Ureter (tissue), 1 donor: ENCODE data around the gene RALGPS2. TPM values are rescaled to one million over a fixed set of nuclear protein-coding genes. Genes with fewer than 3 reads are reported as not detected.

Experiments used
- DNase-seq: peaks from one replicate; pipeline ENCODE4 v3.0.0-alpha.2; 2020; ENCODE audit warnings: low spot score
- total RNA-seq: library from RNA; stranded (reverse); gene quantifications from one replicate; pipeline ENCODE4 v1.2.4, GENCODE V29; 2023
- donor health status: DM: yes; HTN: yes; CAD: no.

RALGPS2 gene
- total RNA-seq, 1 donor from 2014 or later = 39.2 TPM

GRCh38 chr1:178864326-178864725 lies 139.3 kb downstream of the RALGPS2 start:
- no peak for DNase-seq

DNA sequence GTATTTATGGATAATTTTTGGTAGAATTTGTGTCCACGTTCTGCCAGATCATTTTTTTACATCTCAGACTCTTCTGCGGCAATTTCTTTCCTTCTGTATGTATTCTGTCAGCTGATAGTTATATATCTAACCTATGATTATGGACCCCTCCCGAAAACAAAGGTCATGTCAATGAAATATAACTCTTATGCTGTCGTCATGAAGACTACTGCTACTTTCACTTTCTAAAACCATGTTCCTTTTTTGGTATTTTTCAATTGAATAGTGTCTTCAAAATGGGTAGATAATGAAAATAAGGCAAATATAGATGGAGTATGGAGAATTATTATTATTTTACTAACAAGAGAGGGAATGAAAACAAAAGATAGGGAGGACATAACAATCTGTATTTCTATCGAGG lies 142.6 kb downstream of the RALGPS2 start:
- no peak for DNase-seq

- no peak for DNase-seq
Measured at GRCh38 chr1:178868706-178869105, 143.7 kb downstream of the RALGPS2 start.

- no peak for DNase-seq
Measured at GRCh38 chr1:178869119-178869697, 144.2 kb downstream of the RALGPS2 start.

DNA sequence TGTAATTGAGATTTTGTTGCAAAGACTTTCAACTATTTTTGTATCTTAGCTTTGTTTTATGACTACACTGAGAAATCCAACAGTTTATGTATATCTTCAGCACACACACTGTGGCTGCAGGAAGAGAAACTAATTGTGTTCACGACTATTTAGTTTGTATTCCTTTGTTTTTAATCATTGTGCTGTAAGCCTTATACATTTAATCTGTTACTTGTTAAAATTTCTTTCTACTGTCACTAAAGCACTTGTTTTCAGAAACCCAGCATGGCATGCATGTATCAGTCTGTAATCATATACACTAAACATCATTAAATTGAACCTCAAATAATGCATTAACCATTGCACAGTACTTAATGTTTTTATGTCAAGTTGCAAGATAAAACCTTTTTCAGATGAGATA lies 145.2 kb downstream of the RALGPS2 start:
- DNase-seq = no peak

DNA sequence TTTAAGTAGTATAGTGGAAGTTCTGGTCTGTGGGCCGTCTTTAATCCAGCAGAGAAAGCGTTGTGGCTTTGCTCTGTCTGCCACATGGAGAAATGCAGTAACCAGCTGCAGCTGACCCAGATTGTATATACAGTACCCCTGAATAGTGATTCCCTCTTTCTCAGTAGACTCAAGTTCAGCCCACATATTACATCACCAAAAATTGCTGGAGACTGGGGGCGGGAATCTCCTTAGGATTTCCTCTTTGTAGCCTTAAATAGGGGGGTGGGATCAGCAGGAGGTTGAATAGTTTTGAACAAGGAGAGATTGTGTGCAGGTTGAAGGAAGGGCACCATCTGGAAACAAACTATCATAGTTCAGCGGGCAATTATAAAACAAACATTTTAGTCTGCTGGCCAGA lies 145.9 kb downstream of the RALGPS2 start, which contains the start of gene ANGPTL1:
Gene ANGPTL1, minus strand, starts transcription at position 134 of the 400 bp plus-strand sequence. CDS start 5,301 bp downstream, outside the sequence.
- no peak for DNase-seq

- DNase-seq = no peak
Measured at GRCh38 chr1:178871551-178872320, 146.7 kb downstream of the RALGPS2 start.

DNA sequence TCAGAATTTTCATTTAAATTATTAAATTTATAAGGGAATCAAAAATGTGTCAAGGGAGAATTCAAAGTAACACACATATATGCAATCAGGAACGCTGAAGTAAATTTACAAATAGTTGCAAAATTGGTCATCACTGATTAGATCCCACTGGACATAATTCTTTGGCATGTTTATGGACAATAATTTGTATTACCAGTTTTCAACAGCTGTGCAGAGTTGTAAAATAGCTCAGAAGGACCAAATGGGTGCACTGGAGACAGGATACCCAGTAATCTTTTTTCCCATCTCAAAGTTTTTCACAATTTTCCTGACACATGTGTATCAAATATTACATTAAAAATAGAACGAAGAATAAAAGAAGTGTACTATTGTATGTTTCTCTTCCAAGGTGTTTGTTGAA lies 149.9 kb downstream of the RALGPS2 start:
- DNase-seq = no peak

DNA sequence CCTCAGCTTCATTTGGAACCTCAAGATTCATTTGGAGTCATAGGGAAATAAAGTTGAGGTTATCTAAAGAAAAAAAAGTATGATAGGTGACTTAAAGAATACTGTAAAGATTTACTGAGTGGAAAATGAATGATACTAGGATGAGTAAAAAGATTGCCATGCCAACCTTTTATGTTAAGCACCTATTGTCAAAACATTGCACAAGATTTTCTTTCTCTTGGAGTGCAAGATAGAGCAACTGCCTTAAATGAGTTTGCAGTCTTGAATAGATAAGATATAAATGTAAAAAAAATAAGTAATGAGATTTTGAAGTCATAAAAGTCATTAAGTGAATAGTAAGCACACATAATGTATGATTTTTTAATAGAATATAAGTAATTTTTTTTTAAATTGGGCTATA lies 150.9 kb downstream of the RALGPS2 start:
- DNase-seq = no peak

GRCh38 chr1:178877896-178878295 lies 152.9 kb downstream of the RALGPS2 start:
- DNase-seq = no peak

- no peak for DNase-seq
Measured at GRCh38 chr1:178881950-178882349, 156.9 kb downstream of the RALGPS2 start.

DNA sequence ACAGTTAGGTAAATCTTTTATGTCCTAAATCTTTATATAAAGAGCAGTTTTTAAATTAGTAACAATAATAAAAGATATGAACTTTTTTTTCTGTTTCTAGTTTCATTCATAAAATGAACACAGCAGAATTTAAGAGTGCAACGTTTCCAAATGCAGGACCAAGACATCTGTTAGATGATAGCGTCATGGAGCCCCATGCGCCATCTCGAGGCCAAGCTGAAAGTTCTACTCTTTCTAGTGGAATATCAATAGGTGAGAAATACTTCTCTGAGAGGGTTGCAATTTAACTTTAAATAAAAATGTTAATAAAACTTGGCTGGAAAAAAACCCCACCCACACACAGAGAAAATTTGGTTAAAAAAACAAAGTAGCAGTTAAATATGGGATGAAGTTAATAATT lies 160.8 kb downstream of the RALGPS2 start:
- no peak for DNase-seq

DNA sequence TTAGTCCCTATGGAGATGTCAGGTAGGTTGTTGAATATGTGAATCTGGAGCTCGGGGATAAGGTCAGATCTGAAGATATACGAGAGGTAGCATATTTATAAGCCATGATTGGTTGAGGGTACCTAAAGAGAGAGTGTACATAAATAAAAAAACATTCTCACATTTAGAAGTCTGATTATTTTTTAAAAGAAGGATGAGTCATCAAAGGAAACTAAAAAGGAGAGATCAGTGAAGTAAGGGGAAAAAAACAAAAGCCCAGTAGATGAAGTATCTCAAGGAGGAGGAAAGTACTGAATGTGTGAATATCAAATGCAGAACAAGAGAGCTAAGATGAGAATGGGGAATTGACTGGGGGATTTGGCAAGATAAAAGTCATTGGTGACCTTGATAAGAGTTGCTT lies 161.5 kb downstream of the RALGPS2 start:
- no peak for DNase-seq

- DNase-seq = no peak
Measured at GRCh38 chr1:178895928-178896327, 170.9 kb downstream of the RALGPS2 start.

- no peak for DNase-seq
Measured at GRCh38 chr1:178898401-178898800, 173.4 kb downstream of the RALGPS2 start.

DNA sequence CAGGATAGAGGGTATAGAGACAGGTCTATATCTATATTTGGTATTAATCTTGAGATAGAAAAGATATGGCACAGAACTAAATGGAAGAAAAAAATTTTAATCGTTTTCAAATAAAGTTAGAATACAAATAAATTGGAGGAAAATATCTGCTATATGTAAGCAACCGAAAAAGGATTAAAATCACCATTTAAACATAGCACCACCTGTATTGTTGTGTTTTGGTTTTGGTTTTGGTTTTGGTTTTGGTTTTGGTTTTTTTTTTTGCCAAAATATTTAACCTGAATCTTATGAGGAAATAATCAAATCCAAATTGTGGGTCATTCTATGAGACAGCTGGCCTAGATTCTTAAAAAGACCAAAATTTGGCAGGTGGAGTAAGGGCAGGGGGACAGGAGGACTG lies 174.4 kb downstream of the RALGPS2 start:
- DNase-seq = no peak

DNA sequence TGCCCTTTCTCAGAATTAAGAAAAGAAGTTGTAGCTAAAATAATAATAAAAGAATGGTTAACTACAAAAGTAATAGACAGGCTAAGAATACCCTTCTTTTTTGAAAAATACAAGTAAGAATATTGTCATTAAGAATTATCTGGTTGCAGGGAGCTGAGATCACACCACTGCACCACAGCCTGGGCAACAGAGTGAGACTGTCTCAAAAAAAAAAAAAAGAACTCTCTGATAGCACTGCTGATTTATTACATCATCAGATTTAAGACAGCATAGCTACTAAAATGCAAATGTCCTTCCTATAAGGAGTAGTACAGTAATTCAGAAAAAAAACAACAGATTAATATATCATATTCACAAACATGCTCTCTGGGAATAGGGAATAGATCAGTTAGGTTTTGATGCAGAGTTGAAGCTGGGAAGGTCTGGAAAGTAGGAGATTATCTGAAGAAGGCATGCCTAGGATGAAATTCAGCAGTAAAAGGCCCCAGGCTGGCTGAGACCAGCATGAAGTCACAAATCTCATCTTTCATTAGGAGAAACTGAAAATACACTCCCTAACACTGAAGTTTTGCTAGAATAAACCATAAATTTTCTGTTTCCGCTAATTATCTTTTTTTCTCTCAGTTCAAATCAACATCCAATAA lies 176.6 kb downstream of the RALGPS2 start:
- no peak for DNase-seq

DNA sequence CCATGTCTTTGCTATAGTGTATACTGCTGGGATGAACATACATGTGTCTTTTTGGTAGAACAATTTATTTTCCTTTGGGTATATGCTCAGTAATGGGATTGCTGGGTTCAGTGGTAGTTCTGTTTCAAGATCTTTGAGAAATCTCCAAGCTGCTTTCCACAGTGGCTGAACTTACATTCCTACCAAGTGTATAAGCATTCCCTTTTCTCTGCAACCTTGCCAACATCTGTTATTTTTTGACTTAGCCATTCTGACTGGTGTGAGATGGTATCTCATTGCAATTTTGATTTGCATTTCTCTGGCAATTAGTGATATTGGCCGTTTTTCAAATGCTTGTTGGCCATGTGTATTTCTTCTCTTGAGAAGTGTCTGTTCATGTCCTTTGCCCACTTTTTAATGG lies 183.3 kb downstream of the RALGPS2 start:
- DNase-seq = no peak

GRCh38 chr1:178910023-178910422 lies 185.0 kb downstream of the RALGPS2 start:
- no peak for DNase-seq

DNA sequence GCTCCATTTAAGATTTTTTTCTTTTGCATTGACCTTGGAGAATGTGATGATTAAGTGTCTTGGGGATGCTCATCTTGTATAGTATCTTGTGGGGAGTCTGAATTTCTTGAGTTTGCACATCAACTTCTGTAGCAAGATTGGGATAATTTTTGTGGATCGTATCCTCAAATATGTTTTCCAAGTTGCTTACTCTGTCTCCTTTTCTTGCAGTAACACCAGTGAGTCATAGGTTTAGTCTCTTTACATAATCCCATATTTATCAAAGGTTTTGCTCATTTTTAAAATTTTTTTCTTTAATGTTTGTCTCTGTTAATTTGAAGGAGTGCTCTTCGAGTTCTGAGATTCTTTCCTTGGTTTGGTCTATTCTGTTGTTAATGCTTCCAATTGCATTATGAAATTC lies 187.6 kb downstream of the RALGPS2 start:
- DNase-seq = no peak

GRCh38 chr1:178916448-178917174 lies 191.6 kb downstream of the RALGPS2 start:
- no peak for DNase-seq

- no peak for DNase-seq
Measured at GRCh38 chr1:178918308-178918707, 193.3 kb downstream of the RALGPS2 start.
